Measurements from ENCODE around the gene AICDA. TPM values are rescaled to one million over a fixed set of nuclear protein-coding genes. Genes with fewer than 3 reads are reported as not detected.

Gene AICDA
- total RNA-seq, 1 donor from 2014 or later, result not detected

DNA sequence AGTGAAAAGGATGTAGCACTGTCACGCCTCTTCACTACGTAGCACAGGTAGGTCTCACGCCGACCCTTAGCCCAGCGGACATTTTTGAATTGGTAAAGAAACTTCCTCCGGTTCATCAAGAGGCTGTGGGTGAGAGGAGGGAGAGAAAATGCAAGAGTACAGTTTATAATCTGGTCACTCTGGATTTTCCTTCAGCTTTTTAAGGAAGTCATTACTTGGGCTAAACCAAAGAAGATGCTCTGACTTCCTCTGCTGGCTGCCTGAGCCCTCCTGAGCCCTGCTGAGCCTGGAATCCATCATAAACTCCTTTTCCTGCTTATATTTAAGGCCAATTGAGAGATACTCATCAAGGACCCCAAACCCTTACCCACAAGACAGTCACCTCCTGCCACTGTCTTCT is 5.8 kb downstream of the AICDA start:
- no peak for DNase-seq (ENCODE audit: low spot score in 2 of 2, unreplicated experiment in 2 of 2)
- H3K27me3 Mint-ChIP-seq (ENCODE audit: low read depth), result no peaks in the 10 kb centered on the region
- no peaks in the 10 kb centered on the region for H3K9me3 Mint-ChIP-seq
- H3K4me1 Mint-ChIP-seq, result peaks cover 15% of the 10 kb centered on the region
- TF ChIP-seq CTCF (IDR thresholded peaks at IDR 0.05; ENCODE audit: unreplicated experiment), result no peak
- no peak overlapping the region for H3K27ac Mint-ChIP-seq
- no peak overlapping the region for H3K4me3 Mint-ChIP-seq
- no peaks in the 10 kb centered on the region for H3K36me3 Mint-ChIP-seq

DNA sequence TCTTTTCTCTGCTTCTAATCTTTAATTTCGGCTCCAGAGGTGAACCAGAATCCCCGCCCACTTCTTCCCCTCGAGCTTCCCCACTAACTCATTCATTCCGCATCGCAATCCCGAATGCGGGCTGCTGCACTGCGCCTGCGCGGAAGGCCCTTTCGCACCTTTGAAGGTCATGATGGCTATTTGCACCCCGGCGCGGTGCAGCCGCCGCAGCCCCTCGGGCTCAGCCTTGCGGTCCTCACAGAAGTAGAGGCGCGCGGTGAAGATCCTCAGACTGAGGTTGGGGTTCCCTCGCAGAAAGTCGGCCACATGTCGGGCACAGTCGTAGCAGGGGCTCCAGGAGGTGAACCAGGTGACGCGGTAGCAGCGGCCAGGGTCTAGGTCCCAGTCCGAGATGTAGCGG is 7.6 kb downstream of the AICDA start:
- Mint-ChIP-seq H3K4me3 (no peak overlapping the region), H3K4me1 (peaks cover 9% of the 10 kb centered on the region), H3K36me3 (no peaks in the 10 kb centered on the region), H3K9me3 (no peaks in the 10 kb centered on the region), H3K27me3 (ENCODE audit: low read depth) (no peaks in the 10 kb centered on the region), H3K27ac (no peak overlapping the region)
- no peak for DNase-seq (ENCODE audit: low spot score in 2 of 2, unreplicated experiment in 2 of 2)
- no peak for TF ChIP-seq CTCF (IDR thresholded peaks at IDR 0.05; ENCODE audit: unreplicated experiment)

DNA sequence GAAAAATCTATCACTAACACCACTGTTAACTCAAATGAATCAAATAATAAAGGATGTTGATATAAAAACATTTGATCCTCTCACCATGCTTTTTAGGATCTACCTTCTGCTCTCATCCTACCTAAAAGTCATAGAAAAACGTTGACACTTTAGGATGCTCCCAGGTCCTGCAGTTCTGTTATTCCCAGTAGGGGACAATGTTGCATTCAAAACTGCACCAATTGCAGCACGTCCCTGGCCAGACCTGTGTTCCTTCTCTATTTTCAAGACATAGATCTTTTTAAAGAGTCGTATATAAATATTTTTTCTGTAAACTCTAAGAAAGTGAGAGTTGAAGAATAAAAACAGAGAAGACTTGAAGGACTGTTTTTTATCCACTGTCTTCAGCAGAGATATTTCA is 8.8 kb downstream of the AICDA start:
- H3K4me3 Mint-ChIP-seq, result no peak overlapping the region
- no peaks in the 10 kb centered on the region for H3K27me3 Mint-ChIP-seq (ENCODE audit: low read depth)
- no peak for DNase-seq (ENCODE audit: low spot score in 2 of 2, unreplicated experiment in 2 of 2)

DNA sequence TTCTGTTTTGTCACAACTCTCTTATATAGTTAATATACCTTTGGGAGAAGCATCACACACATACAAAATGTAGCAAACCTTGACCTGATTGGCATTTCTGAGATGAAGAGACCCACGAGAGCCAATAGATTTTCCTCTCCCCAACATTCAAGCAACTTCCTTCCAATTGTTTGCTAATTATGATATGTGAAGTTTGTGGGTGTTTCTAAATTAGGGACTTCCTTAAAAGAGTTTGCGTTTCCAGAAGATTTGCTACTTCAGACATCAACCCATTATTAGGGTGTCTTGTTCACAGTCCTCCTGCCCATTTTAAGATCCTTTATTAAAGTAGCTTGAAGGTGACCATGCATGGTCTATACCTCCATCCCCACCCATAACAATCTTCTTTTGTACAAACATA is 9.4 kb downstream of the AICDA start:
- DNase-seq (ENCODE audit: low spot score in 2 of 2, unreplicated experiment in 2 of 2), result no peak
- TF ChIP-seq CTCF (IDR thresholded peaks at IDR 0.05; ENCODE audit: unreplicated experiment), result no peak
- no peaks in the 10 kb centered on the region for H3K36me3 Mint-ChIP-seq
- H3K27me3 Mint-ChIP-seq (ENCODE audit: low read depth), result no peaks in the 10 kb centered on the region
- no peaks in the 10 kb centered on the region for H3K9me3 Mint-ChIP-seq
- H3K27ac Mint-ChIP-seq, result no peak overlapping the region
- H3K4me1 Mint-ChIP-seq, result no peaks in the 10 kb centered on the region
- H3K4me3 Mint-ChIP-seq, result no peak overlapping the region

More for the DNA sequence above, 8.8 kb downstream of the AICDA start:
- H3K27ac Mint-ChIP-seq, result no peak overlapping the region
- peaks cover 2% of the 10 kb centered on the region for H3K4me1 Mint-ChIP-seq
- TF ChIP-seq CTCF (IDR thresholded peaks at IDR 0.05; ENCODE audit: unreplicated experiment), result no peak
- no peaks in the 10 kb centered on the region for H3K9me3 Mint-ChIP-seq
- no peaks in the 10 kb centered on the region for H3K36me3 Mint-ChIP-seq

- no peaks in the 10 kb centered on the region for H3K27me3 Mint-ChIP-seq (ENCODE audit: low read depth)
- H3K4me3 Mint-ChIP-seq, result no peak overlapping the region
- TF ChIP-seq CTCF (IDR thresholded peaks at IDR 0.05; ENCODE audit: unreplicated experiment), result no peak
- H3K4me1 Mint-ChIP-seq, result no peaks in the 10 kb centered on the region
- H3K36me3 Mint-ChIP-seq, result no peaks in the 10 kb centered on the region
- no peaks in the 10 kb centered on the region for H3K9me3 Mint-ChIP-seq
- H3K27ac Mint-ChIP-seq, result no peak overlapping the region
- DNase-seq (ENCODE audit: low spot score in 2 of 2, unreplicated experiment in 2 of 2), result no peak
Measured at GRCh38 chr12:8596561-8596960, 16.1 kb downstream of the AICDA start.

- no peaks in the 10 kb centered on the region for H3K36me3 Mint-ChIP-seq
- no peaks in the 10 kb centered on the region for H3K27me3 Mint-ChIP-seq (ENCODE audit: low read depth)
- no peak for TF ChIP-seq CTCF (IDR thresholded peaks at IDR 0.05; ENCODE audit: unreplicated experiment)
- no peak for DNase-seq (ENCODE audit: low spot score in 2 of 2, unreplicated experiment in 2 of 2)
- H3K4me1 Mint-ChIP-seq, result no peaks in the 10 kb centered on the region
- H3K27ac Mint-ChIP-seq, result no peak overlapping the region
- H3K4me3 Mint-ChIP-seq, result no peak overlapping the region
- H3K9me3 Mint-ChIP-seq, result no peaks in the 10 kb centered on the region
Measured at GRCh38 chr12:8594072-8594471, 18.6 kb downstream of the AICDA start.
